Endometrial microvascular endothelial cells (primary cell): ENCODE measurements around the gene SND1. TPM values are rescaled to one million over a fixed set of nuclear protein-coding genes. Genes with fewer than 3 reads are reported as not detected.

Source experiments
- in situ Hi-C: cut with HindIII; loops from 2 replicates; pipeline ENCODE4 v1.10.0; 2017; ENCODE audit warnings: low sequenced_read_pairs, low pct_unique_long_range_greater_than_20kb; ENCODE audit errors: inconsistent ontology term
- total RNA-seq: library from RNA; depleted of rRNA; stranded (reverse); fragments of >200 nt; gene quantifications from one replicate; pipeline ENCODE4 v1.2.3, GENCODE V29; 2015; ENCODE audit errors: inconsistent ontology term

The SND1 gene
- total RNA-seq, 1 donor from 2014 or later = 223 TPM

DNA sequence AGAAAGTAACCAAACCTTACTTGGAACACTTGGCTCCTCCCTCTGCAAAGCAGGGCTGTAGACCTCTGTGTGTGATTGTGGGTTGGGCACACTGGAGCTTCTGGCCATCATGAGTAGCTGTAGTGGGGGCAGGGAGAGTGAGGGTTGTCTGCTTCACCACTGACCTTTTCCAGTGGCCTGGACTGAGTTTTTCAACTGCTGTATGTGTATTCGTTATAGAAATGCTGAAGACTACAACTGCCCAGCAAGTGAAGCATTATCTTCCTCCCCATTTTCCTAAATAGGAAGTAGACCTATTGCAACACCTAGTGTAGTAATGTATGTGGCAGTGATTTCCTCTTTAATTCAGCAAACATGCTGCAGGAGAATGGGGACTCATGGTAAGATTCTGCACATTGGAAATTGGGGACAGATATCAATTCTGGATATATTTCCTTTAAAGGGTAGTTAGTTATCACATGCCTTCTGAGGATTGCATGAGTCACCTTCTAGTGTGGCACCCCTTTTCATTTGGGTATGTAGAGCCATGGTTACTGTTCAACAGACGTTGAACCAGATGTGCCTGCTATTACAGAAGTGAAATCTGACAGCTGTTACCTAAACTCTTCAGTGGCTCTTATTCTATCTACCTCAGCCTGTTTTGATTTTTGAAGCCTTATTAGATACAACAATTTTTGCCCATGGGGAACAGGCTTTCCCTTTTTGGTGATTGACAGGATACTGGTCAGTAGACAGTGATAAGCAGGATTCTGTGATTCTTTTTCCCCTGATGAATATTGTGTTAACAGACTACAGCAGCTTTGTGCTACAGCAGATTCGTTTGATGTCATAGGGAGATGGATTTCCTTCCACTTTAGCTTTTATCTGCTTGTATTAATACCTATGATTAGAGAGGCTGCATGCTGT lies 130.9 kb downstream of the SND1 start:
- in situ Hi-C loops = no loop called here

DNA sequence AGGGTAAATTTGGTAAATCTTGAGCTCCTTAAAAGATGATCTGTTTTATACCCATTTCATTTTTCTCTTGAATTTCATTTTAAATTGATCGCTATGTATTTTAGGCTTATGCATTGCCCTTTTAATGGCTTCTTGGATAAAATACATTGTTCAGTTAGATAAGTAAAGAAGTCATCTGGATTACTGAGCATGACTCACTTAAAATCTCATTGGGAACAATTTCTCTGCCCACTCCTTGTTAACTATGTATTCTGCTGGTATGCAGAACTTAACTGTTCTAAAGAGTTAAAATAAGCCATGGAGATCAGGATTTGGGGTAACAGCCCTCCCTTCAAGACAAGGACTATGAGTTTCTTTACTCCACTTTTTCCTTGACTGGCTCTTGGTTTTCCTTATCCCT lies 134.2 kb downstream of the SND1 start:
- in situ Hi-C loops = no loop called here

- in situ Hi-C loops = no loop called here
Measured at GRCh38 chr7:127789031-127789430, 137.0 kb downstream of the SND1 start.

DNA sequence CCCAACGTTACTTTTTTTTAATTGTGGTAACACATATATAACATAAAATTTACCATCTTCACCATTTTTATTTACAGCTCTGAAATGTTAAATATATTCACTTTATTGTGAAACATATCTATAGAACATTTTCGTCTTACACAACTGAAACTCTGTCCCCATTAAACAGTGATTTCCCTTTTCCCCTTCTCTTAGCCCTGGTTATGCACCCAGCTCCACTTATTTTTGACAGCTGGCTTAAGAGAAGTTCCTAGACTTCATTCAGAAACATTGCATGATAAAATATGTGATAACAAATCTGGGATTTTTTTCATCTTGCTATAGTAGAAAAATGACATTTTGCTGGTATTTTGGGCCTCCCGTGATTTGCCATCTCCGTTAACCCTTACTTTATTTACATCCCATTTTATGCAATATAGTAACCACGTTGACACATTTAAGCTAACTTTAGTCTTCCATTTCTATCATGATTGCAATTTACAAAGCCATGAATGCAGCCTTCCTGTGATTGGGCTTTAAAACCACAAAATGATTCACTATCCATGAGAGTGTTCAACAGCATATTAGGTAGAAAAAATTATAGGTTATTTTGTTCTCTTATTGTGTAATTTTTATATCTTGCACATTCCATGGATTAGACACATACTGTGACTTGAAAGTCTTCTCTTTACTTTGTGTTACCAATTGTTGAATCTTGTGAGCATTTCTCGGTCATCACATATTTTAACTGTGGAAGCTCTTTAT lies 139.6 kb downstream of the SND1 start:
- in situ Hi-C loops = no loop called here

DNA sequence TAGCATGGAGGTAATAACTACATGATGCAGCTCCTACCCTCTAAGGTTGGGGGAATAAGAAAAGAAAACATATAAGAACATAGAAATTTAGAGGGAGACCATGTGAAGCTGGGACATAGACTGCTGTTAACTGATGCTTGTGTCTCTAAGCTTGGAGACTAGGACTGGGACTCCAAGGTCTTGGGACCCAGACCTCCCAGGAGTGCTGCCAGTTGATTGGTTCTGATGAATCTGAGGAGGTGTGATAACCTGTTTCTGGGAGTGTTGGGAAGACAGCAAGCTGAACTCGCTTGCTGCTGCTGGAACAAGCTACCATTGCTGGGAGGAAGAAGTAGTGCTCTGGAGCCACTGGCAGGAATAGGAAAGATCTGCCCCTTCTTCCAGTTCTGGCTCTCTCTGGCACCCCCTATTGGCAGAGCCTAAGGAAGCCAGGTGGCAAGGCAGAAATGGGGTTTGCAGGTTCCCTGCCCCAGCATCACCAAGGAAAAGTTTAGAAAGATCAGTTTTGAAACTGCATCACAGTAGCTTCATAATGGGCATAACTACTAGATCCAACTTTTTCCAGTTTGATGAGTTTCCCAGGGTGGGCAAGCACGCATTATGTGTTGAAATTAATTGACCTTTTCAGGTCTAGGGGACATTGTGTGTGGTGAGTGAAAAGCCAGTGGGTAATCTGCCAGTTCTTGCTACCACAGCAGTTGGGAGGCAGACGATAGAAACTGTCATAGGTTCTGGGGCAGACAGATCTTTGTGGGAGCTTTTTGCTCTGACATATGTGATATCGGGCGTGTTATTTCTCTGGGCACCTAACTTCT lies 140.7 kb downstream of the SND1 start:
- in situ Hi-C loops = no loop called here

GRCh38 chr7:127793582-127793981 lies 141.6 kb downstream of the SND1 start:
- in situ Hi-C loops = no loop called here

GRCh38 chr7:127794136-127794535 lies 142.1 kb downstream of the SND1 start:
- in situ Hi-C loops = no loop called here

DNA sequence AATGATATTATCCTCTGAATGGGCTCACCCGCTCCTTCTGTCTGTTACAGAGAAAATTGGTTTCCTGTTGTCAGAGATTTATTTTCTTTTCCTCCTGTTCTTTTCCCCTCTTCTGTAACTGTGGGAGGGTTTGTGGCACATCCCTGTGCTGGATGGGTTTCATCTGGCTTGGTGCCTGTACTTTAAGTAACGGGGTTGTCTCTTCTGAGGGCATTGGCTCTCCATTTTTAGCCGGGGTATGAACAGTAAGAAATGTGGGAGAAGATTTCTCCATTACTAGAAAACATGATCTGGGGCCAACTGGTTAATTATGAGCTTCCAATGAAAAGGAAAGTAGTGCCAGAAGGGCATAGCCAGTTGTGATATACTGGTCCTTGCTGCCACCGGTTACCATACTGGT lies 142.6 kb downstream of the SND1 start:
- in situ Hi-C loops = no loop called here

- in situ Hi-C loops = no loop called here
Measured at GRCh38 chr7:127798023-127798422, 146.0 kb downstream of the SND1 start.

DNA sequence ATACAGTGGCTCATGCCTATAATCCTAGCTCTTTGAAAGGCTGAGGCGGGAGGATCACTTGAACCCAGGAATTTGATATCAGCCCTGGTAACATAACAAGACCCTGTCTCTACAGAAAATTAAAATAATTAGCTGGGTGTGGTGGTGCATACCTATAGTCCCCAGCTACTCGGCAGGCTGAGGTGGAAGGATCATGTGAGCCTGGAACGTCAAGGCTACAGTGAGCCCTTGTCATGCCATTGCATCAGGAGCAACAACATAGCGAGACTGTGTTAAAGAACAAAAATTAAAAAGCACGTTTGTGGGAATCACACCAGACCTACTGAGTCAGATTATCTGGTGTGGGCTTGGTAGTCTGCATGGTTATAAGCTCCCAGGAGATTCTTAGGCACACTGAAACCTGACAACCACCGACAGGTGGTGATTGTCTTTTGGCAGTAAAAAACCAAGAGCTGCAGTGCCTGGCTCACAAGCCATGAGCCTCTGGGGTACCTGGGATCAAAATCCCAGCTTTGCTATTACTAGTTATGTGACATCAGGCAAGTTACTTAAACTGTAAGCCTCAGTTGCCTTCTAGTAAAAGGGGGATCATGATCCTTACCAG lies 146.9 kb downstream of the SND1 start:
- in situ Hi-C loops = no loop called here

- in situ Hi-C loops = no loop called here
Measured at GRCh38 chr7:127799535-127800305, 147.7 kb downstream of the SND1 start.

- in situ Hi-C loops = no loop called here
Measured at GRCh38 chr7:127802845-127803244, 150.9 kb downstream of the SND1 start.

GRCh38 chr7:127803626-127804025 lies 151.6 kb downstream of the SND1 start:
- in situ Hi-C loops = no loop called here

- in situ Hi-C loops = no loop called here
Measured at GRCh38 chr7:127807340-127807739, 155.3 kb downstream of the SND1 start.

GRCh38 chr7:127807829-127808228 lies 155.8 kb downstream of the SND1 start:
- in situ Hi-C loops = no loop called here

- in situ Hi-C loops = no loop called here
Measured at GRCh38 chr7:127809261-127809702, 157.3 kb downstream of the SND1 start.

DNA sequence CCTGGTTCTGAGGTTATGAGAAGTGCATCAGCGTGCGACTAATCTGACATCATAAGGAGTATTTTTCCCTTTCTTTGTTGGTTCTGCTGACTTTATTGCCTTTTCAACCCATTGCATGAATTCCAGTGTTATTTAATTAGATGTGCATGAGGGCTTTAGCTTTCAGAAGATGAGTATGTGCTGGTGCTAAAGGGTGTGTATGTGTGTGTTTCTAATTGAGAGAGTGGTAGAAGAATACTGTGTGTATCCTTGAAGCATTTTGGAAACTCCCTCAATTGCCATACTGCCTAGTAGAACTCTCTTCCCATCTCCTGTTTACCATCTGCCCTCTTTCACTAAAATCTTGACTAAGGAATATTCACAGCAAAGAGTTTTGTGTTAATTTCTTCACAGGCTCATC lies 158.1 kb downstream of the SND1 start:
- in situ Hi-C loops = no loop called here
